Hepatocyte (in vitro differentiated cells): ENCODE data around the gene OR2V2. TPM values are rescaled to one million over a fixed set of nuclear protein-coding genes. Genes with fewer than 3 reads are reported as not detected.
A peak's percentile ranks its signal among the peaks of the same experiment; 100 is the strongest.

Experiments
- DNase-seq: peaks from one replicate; pipeline ENCODE4 v3.0.0-alpha.2; 2016; ENCODE audit warnings: low spot score
- H2AFZ ChIP-seq: fragments of 200-600 bp; sonication (generic); 2 replicates; pipeline ENCODE4 v1.6.0; 2016; ENCODE audit warnings: antibody characterized with exemption, mild to moderate bottlenecking
- H3K27ac ChIP-seq: fragments of 200-600 bp; sonication (generic); 2 replicates; pipeline ENCODE4 v1.5.1; 2016; ENCODE audit warnings: mild to moderate bottlenecking
- H3K27me3 ChIP-seq: fragments of 200-600 bp; sonication (generic); 2 replicates; pipeline ENCODE4 v1.6.1; 2016
- H3K36me3 ChIP-seq: fragments of 200-600 bp; sonication (generic); replicated peaks from 2 replicates; pipeline ENCODE4 v1.5.1; 2016; ENCODE audit warnings: low read depth; ENCODE audit not compliant: insufficient read depth
- H3K4me1 ChIP-seq: fragments of 200-600 bp; sonication (generic); 2 replicates; pipeline ENCODE4 v1.5.1; 2016; ENCODE audit warnings: mild to moderate bottlenecking, moderate library complexity; ENCODE audit not compliant: insufficient read depth
- H3K4me2 ChIP-seq: fragments of 200-600 bp; sonication (generic); 2 replicates; pipeline ENCODE4 v1.6.0; 2016
- H3K4me3 ChIP-seq: fragments of 200-600 bp; sonication (generic); 2 replicates; pipeline ENCODE4 v1.5.1; 2016; ENCODE audit warnings: mild to moderate bottlenecking
- H3K79me2 ChIP-seq: fragments of 200-600 bp; sonication (generic); 2 replicates; pipeline ENCODE4 v1.6.0; 2017; ENCODE audit warnings: mild to moderate bottlenecking
- H3K9me2 ChIP-seq: fragments of 200-600 bp; sonication (generic); replicated peaks from 2 replicates; pipeline ENCODE4 v1.6.0; 2017; ENCODE audit warnings: mild to moderate bottlenecking; ENCODE audit not compliant: insufficient read depth
- H3K9me3 ChIP-seq: fragments of 200-600 bp; sonication (generic); 2 replicates; pipeline ENCODE4 v1.5.1; 2016; ENCODE audit warnings: low read depth, mild to moderate bottlenecking
- H4K20me1 ChIP-seq: fragments of 200-600 bp; sonication (generic); 2 replicates; pipeline ENCODE4 v1.6.0; 2016; ENCODE audit warnings: mild to moderate bottlenecking; ENCODE audit not compliant: insufficient read depth, poor library complexity, severe bottlenecking
- CTCF ChIP-seq: fragments of 200-600 bp; sonication (generic); IDR thresholded peaks from 2 replicates; pipeline ENCODE4 v1.5.1; 2016; ENCODE audit warnings: antibody characterized with exemption, mild to moderate bottlenecking; ENCODE audit not compliant: poor library complexity
- EZH2 ChIP-seq: fragments of 200-600 bp; sonication (generic); IDR thresholded peaks from 2 replicates; pipeline ENCODE4 v1.6.1; 2016; ENCODE audit warnings: antibody characterized with exemption, mild to moderate bottlenecking, borderline replicate concordance
- EZH2phosphoT487 ChIP-seq: fragments of 200-600 bp; sonication (generic); IDR thresholded peaks from one replicate; pipeline ENCODE4 v1.6.1; 2018; ENCODE audit warnings: antibody characterized with exemption, mild to moderate bottlenecking, low read depth, moderate library complexity; ENCODE audit not compliant: unreplicated experiment, severe bottlenecking
- WGBS: methylation state at CpG from one replicate; pipeline ENCODE4 v1.1.6; 2016; ENCODE audit warnings: low lambda C conversion rate; ENCODE audit errors: missing lambda C conversion rate; 5-methylcytosine and 5-hydroxymethylcytosine counted together
- polyA plus RNA-seq: library from polyadenylated mRNA; unstranded; fragments of >200 nt; fragmentation: Nextera tagmentation; extraction: Ambion mirVana; gene quantifications from 2 replicates; pipeline ENCODE4 v1.2.1, GENCODE V29; 2016
- total RNA-seq: library from RNA; depleted of rRNA; stranded (reverse); fragments of >200 nt; gene quantifications from 2 replicates; pipeline ENCODE4 v1.2.3, GENCODE V29; 2014

OR2V2 gene
- total and polyA plus RNA-seq, 2 experiments from 2014 or later: not detected

GRCh38 chr5:181166812-181167733, 19.7 kb downstream of the OR2V2 start:
- Histone ChIP-seq H3K36me3 (no peaks in the 10 kb centered on the region), H3K4me3 (no peak overlapping the region), H3K4me2 (no peak overlapping the region), H3K9me2 (no peaks in the 10 kb centered on the region), H3K27ac (no peak overlapping the region), H2AFZ (no peak overlapping the region), H4K20me1 (no peaks in the 10 kb centered on the region), H3K9me3 (no peaks in the 10 kb centered on the region), H3K27me3 (peaks cover 38% of the 10 kb centered on the region), H3K79me2 (no peaks in the 10 kb centered on the region), H3K4me1 (peaks cover 11% of the 10 kb centered on the region)
- TF ChIP-seq EZH2phosphoT487: no peak
- TF ChIP-seq EZH2: no peak
- no peak for TF ChIP-seq CTCF
- no peak for DNase-seq
- 79% methylated on average over 6 of the region's 6 CpGs for WGBS

GRCh38 chr5:181167814-181168488, 20.6 kb downstream of the OR2V2 start:
- Histone ChIP-seq H4K20me1 (no peaks in the 10 kb centered on the region), H3K27me3 (peaks cover 47% of the 10 kb centered on the region), H2AFZ (no peak overlapping the region), H3K36me3 (no peaks in the 10 kb centered on the region), H3K4me3 (no peak overlapping the region), H3K4me2 (peak overlapping the region; percentile 85), H3K9me2 (no peaks in the 10 kb centered on the region), H3K4me1 (peaks cover 12% of the 10 kb centered on the region), H3K9me3 (no peaks in the 10 kb centered on the region), H3K79me2 (no peaks in the 10 kb centered on the region), H3K27ac (no peak overlapping the region)
- WGBS: 16% methylated on average over 11 of the region's 11 CpGs
- peak; percentile 44 for TF ChIP-seq CTCF
- no peak for TF ChIP-seq EZH2phosphoT487
- TF ChIP-seq EZH2: no peak
- peak; percentile 43 for DNase-seq

- TF ChIP-seq EZH2: no peak
- no peak for TF ChIP-seq EZH2phosphoT487
- TF ChIP-seq CTCF: no peak
- Histone ChIP-seq H4K20me1 (no peaks in the 10 kb centered on the region), H3K27me3 (peaks cover 54% of the 10 kb centered on the region), H3K9me3 (no peaks in the 10 kb centered on the region), H3K4me3 (no peak overlapping the region), H3K36me3 (no peaks in the 10 kb centered on the region), H3K4me1 (peaks cover 16% of the 10 kb centered on the region), H3K9me2 (no peaks in the 10 kb centered on the region), H3K79me2 (no peaks in the 10 kb centered on the region), H2AFZ (no peak overlapping the region), H3K27ac (no peak overlapping the region), H3K4me2 (peak overlapping the region; percentile 85)
- 19% methylated on average over 14 of the region's 14 CpGs for WGBS
- DNase-seq: no peak
These were observed 21.3 kb downstream of the OR2V2 start for GRCh38 chr5:181168595-181169118.
